ENCODE data around the gene TRIM17. TPM values are rescaled to one million over a fixed set of nuclear protein-coding genes. Genes with fewer than 3 reads are reported as not detected.
A peak's percentile ranks its signal among the peaks of the same experiment; 100 is the strongest.

TRIM17 gene
- total RNA-seq, 2 donors from 2014 or later = 2.0 to 2.2 TPM

DNA sequence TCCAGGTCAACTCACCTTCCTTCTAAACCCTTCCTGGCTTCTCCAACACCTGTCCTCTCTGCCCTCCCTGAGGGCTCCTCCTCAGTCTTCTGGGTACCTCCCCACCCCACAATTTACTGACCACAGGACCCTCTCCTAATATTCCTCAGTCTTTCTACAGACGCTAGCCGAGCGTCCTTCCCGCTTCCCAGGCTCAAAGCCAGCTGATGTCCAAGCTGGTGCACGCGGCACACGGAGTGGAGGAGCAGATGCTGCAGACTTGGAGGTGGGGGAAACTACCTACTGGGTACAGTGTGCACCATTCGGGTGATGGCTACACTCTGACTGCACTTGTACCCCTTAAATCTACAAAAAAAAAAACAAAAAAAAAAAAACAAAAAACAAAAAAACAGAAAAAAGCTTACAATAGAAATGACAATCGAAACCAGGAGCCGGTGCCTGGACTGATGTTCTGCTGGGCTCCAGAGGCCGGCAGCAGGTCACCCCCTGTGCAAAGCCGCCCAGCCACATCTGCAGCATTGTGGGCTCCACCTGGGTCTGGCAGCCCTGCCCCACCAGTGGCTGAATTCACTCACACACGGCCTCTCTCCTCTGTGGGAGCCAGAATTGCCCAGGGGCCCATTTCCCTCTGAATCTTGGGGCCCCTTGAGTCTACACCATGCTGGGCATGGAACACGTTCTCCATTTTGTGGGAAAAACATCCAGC lies 17.0 kb downstream of the TRIM17 start:
- H3K36me3 Mint-ChIP-seq = peaks cover 1% of the 10 kb centered on the region
- ATAC-seq (no peak), DNase-seq (ENCODE audit: low spot score) (no peak)
- no peaks in the 10 kb centered on the region for H3K9me3 Mint-ChIP-seq
- no peak overlapping the region for H3K27ac Mint-ChIP-seq
- peaks cover 41 to 53% of the 10 kb centered on the region in 2 donors for H3K4me1 Mint-ChIP-seq (ENCODE audit: low read depth in 2 of 2)
- no peak overlapping the region for H3K4me3 Mint-ChIP-seq
- H3K27me3 Mint-ChIP-seq = no peaks in the 10 kb centered on the region

GRCh38 chr1:228398741-228399461 lies 17.8 kb downstream of the TRIM17 start:
- Mint-ChIP-seq H3K27me3 (no peaks in the 10 kb centered on the region), H3K27ac (no peak overlapping the region), H3K4me1 (ENCODE audit: low read depth in 2 of 2) (peaks cover 33 to 45% of the 10 kb centered on the region in 2 donors), H3K9me3 (no peaks in the 10 kb centered on the region), H3K4me3 (no peak overlapping the region), H3K36me3 (no peaks in the 10 kb centered on the region)
- ATAC-seq (no peak), DNase-seq (ENCODE audit: low spot score) (no peak)

GRCh38 chr1:228397966-228398365 lies 18.7 kb downstream of the TRIM17 start:
- Mint-ChIP-seq H3K4me3 (no peak overlapping the region), H3K4me1 (ENCODE audit: low read depth in 2 of 2) (peaks cover 24 to 36% of the 10 kb centered on the region in 2 donors), H3K9me3 (no peaks in the 10 kb centered on the region), H3K36me3 (no peaks in the 10 kb centered on the region), H3K27ac (no peak overlapping the region), H3K27me3 (no peaks in the 10 kb centered on the region)
- DNase-seq (ENCODE audit: low spot score) (no peak), ATAC-seq (no peak)

GRCh38 chr1:228396770-228397662 lies 19.6 kb downstream of the TRIM17 start:
- Mint-ChIP-seq H3K27ac (no peak overlapping the region), H3K9me3 (no peaks in the 10 kb centered on the region), H3K4me1 (ENCODE audit: low read depth in 2 of 2) (peaks cover 15 to 32% of the 10 kb centered on the region in 2 donors), H3K36me3 (no peaks in the 10 kb centered on the region), H3K4me3 (no peak overlapping the region), H3K27me3 (no peaks in the 10 kb centered on the region)
- ATAC-seq (no peak), DNase-seq (ENCODE audit: low spot score) (no peak)

- Mint-ChIP-seq H3K4me3 (no peak overlapping the region), H3K4me1 (ENCODE audit: low read depth in 2 of 2) (peaks cover 11 to 14% of the 10 kb centered on the region in 2 donors), H3K36me3 (no peaks in the 10 kb centered on the region), H3K27ac (no peak overlapping the region), H3K27me3 (no peaks in the 10 kb centered on the region), H3K9me3 (no peaks in the 10 kb centered on the region)
- DNase-seq (ENCODE audit: low spot score) (no peak), ATAC-seq (no peak)
These were observed 21.9 kb downstream of the TRIM17 start for GRCh38 chr1:228394571-228395394.

GRCh38 chr1:228393811-228394570 lies 22.7 kb downstream of the TRIM17 start:
- H3K36me3 Mint-ChIP-seq = no peaks in the 10 kb centered on the region

DNA sequence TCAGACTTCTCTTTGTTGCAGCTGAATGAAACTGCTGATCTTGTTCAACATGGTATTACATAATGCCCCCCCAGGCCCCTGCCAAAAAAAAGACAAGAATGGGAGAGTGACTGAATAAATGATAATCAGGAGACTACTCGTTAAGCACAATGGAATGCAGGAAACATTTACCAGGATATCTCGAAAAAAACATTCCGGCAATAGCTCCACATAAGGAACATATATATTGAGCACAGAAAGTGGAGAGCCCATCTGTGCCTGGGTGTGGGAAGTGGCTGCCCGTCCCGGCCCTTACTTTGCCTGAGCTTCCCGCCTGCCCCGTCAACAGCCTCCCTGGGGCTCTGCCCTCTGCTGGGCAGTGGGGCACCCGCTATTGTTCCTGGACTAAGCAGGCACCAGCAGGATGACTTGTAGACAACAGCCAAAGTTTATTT lies 23.4 kb downstream of the TRIM17 start:
- DNase-seq (ENCODE audit: low spot score) = no peak
- H3K27me3 Mint-ChIP-seq = no peaks in the 10 kb centered on the region
- H3K36me3 Mint-ChIP-seq = no peaks in the 10 kb centered on the region
- H3K4me3 Mint-ChIP-seq = no peak overlapping the region
- no peaks in the 10 kb centered on the region for H3K9me3 Mint-ChIP-seq
- no peak for ATAC-seq
- no peak overlapping the region for H3K27ac Mint-ChIP-seq
- peaks cover 11 to 12% of the 10 kb centered on the region in 2 donors for H3K4me1 Mint-ChIP-seq (ENCODE audit: low read depth in 2 of 2)

More at GRCh38 chr1:228393811-228394570, 22.7 kb downstream of the TRIM17 start:
- no peak overlapping the region for H3K27ac Mint-ChIP-seq
- ATAC-seq (no peak), DNase-seq (ENCODE audit: low spot score) (no peak)
- H3K4me1 Mint-ChIP-seq (ENCODE audit: low read depth in 2 of 2) = peaks cover 11 to 12% of the 10 kb centered on the region in 2 donors
- no peaks in the 10 kb centered on the region for H3K27me3 Mint-ChIP-seq
- H3K9me3 Mint-ChIP-seq = no peaks in the 10 kb centered on the region
- no peak overlapping the region for H3K4me3 Mint-ChIP-seq

DNA sequence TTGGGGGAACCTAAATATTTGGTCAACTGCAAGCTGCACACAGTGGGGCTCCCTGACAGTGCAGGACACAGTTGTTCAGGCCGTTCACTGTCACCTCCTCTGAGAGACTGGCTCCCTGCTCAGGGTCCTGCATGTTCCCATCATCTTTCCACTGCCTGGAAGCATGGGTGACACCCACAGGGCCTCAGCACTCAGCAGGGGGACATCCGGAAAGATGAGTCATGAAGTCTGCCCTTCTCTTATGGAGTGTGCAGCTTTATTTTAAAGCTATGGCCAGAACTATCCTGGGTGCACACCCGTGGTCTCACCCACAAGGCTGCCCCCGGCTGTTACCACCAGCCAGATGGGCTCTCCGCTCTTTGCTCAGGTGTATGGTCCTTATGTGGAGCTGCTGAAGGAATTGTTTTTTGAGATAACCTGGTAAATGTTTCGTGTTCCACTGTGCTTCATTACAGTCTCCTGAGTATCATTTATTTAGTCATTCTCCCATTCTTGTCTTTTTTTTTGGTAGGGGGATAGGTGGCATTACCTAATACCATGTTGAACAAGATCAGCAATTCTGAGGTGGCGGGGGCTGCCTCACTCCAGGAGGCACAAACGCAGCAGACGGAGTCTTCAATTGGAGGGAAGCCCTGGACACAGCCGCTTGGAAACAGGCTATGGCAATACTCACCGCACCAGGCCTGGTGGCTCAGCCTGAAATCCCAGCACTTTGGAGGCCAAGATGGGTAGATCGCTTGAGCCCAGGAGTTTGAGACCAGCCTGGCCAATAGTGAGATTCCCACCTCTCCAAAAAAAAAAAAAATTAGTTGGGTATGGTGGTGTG lies 24.3 kb downstream of the TRIM17 start:
- ATAC-seq (no peak), DNase-seq (ENCODE audit: low spot score) (no peak)
- no peaks in the 10 kb centered on the region for H3K27me3 Mint-ChIP-seq
- H3K9me3 Mint-ChIP-seq = no peaks in the 10 kb centered on the region
- peaks cover 5% of the 10 kb centered on the region in 2 donors for H3K4me1 Mint-ChIP-seq (ENCODE audit: low read depth in 2 of 2)
- no peaks in the 10 kb centered on the region for H3K36me3 Mint-ChIP-seq
- no peak overlapping the region for H3K27ac Mint-ChIP-seq
- no peak overlapping the region for H3K4me3 Mint-ChIP-seq

DNA sequence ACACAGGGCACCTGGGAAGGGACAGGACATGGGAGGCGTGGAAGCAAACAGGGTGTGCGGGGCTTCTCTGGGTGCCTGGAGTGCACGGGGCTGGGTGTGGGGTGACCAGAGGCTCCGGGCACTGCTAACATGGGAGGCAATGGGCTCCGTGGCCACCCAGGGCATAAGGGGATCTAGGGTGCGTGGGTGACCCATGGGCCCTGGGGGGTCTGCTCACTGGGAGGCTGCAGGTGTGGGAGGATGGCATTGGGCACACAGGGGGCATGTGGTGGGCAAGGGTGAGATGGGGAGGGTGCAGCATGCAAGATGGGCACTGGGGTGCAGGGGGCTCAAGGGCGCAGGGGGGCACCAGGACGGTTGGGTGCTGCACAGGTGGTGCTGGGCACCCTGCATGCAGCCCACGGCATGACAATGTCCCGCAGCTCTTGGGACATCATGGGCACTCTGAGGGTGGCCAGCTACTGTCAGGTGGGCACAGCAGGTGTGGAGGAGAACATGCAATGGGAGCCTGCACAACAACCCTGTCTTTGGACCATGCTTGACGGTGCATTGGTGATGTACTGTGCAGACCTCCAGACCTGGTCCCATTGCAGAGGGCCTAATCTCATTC lies 25.1 kb downstream of the TRIM17 start:
- no peaks in the 10 kb centered on the region for H3K36me3 Mint-ChIP-seq
- no peak overlapping the region for H3K4me3 Mint-ChIP-seq
- H3K27me3 Mint-ChIP-seq = no peaks in the 10 kb centered on the region
- no peaks in the 10 kb centered on the region for H3K9me3 Mint-ChIP-seq
- no peak overlapping the region for H3K27ac Mint-ChIP-seq
- ATAC-seq = peak in 1 of 2 donors; percentile 41
- peaks cover 4 to 5% of the 10 kb centered on the region in 2 donors for H3K4me1 Mint-ChIP-seq (ENCODE audit: low read depth in 2 of 2)
- DNase-seq (ENCODE audit: low spot score) = no peak

DNA sequence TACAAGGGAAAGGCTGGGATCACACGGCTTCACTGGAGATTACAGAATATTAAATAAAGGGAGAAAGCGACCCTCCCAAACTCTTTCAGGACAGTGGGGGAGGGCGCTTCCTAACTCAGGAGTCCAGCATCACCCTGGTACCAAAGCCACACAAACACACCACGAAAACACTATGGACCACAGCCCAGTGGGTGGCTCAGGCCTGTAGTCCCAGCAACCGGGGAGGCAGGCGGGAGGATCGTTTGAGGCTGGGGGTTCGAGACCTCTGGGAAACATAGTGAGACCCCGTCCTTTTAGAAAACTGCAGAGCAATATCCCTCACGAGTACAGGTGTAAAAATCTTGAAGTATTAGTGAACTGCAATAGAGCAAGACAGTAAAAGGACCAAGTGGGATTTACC lies 26.0 kb downstream of the TRIM17 start:
- ATAC-seq (no peak), DNase-seq (ENCODE audit: low spot score) (no peak)
- no peaks in the 10 kb centered on the region for H3K9me3 Mint-ChIP-seq
- peaks cover 0 to 3% of the 10 kb centered on the region in 2 donors for H3K4me1 Mint-ChIP-seq (ENCODE audit: low read depth in 2 of 2)
- no peaks in the 10 kb centered on the region for H3K36me3 Mint-ChIP-seq
- H3K27me3 Mint-ChIP-seq = no peaks in the 10 kb centered on the region
- no peak overlapping the region for H3K4me3 Mint-ChIP-seq
- no peak overlapping the region for H3K27ac Mint-ChIP-seq

DNA sequence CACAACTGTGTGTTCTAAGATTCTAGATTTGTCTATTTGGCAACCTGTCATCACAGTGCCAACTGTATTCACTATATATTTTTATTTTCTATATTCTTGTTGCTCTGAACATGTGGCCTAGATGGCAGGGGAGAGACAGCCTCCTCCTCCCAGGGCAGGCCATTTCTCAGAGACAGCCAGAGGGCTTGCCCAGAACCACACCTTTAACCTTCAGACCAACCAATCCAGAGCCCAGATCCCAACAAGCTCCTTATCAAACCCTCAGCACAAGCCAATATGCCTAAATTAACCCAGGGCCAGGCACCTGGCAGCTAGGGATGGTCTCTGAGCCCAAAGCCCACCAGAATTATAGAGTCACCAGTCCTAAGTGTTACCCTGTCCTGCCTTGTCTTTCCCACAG lies 29.3 kb downstream of the TRIM17 start:
- H3K27me3 Mint-ChIP-seq = no peaks in the 10 kb centered on the region
- no peak overlapping the region for H3K27ac Mint-ChIP-seq
- no peaks in the 10 kb centered on the region for H3K36me3 Mint-ChIP-seq
- no peak overlapping the region for H3K4me3 Mint-ChIP-seq
- H3K4me1 Mint-ChIP-seq (ENCODE audit: low read depth in 2 of 2) = peaks cover 0 to 1% of the 10 kb centered on the region in 2 donors
- ATAC-seq (no peak), DNase-seq (ENCODE audit: low spot score) (no peak)
- no peaks in the 10 kb centered on the region for H3K9me3 Mint-ChIP-seq

DNA sequence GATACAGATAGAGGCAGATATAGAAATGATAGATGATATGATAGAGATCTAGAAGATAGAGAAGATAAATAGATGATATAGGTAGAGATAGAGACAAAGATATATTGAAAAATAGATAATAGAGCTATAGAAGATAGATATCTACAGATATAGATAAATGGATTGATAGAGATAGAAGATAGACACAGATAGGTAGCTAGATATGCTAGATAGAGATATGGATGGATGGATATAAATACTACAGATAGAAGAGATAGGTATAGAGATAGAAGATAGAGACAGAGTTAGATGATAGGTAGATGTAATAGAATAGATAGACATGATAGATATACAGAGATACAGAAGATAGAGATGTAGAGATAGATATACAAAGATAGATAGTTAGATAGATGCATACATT lies 31.4 kb downstream of the TRIM17 start:
- ATAC-seq (no peak), DNase-seq (ENCODE audit: low spot score) (no peak)
- Mint-ChIP-seq H3K4me3 (no peak overlapping the region), H3K36me3 (no peaks in the 10 kb centered on the region), H3K4me1 (ENCODE audit: low read depth in 2 of 2) (no peaks in the 10 kb centered on the region), H3K27me3 (peaks cover 3 to 4% of the 10 kb centered on the region in 2 donors), H3K9me3 (no peaks in the 10 kb centered on the region), H3K27ac (no peak overlapping the region)

Measured in natural killer cell treated with Interleukin-12 subunit alpha and Interleukin-12 subunit beta and Interleukin-15 and Interleukin-18, amount 100 ng/mL, for 72 hours (primary cell).